DND-41 (cell line): Measurements from ENCODE around the gene PREX1.

Experiments used
- ATAC-seq: fragments of 200-7000 bp; cut with Tn5 transposase; 3 replicates; pipeline ENCODE4 v1.9.1; 2021; ENCODE audit warnings: low read depth; ENCODE audit not compliant: insufficient read depth
- DNase-seq: peaks from one replicate; pipeline ENCODE4 v3.0.0-alpha.2; 2020
- H2AFZ ChIP-seq: 2 replicates; pipeline ENCODE4 v1.6.0; 2012; ENCODE audit warnings: low read depth, low read length
- H3K27ac ChIP-seq: 2 replicates; pipeline ENCODE4 v1.5.1; 2012; ENCODE audit warnings: low read length, inconsistent platforms
- H3K27me3 ChIP-seq: fragments of 200-600 bp; sonication (generic); 2 replicates; pipeline ENCODE4 v1.6.0; 2012; ENCODE audit warnings: low read length, mild to moderate bottlenecking, inconsistent platforms; ENCODE audit not compliant: insufficient read depth, poor library complexity
- H3K36me3 ChIP-seq: 2 replicates; pipeline ENCODE4 v1.5.1; 2012; ENCODE audit warnings: low read length, inconsistent platforms; ENCODE audit not compliant: insufficient read depth
- H3K4me1 ChIP-seq: 2 replicates; pipeline ENCODE4 v1.5.1; 2012; ENCODE audit warnings: mild to moderate bottlenecking, low read length; ENCODE audit not compliant: insufficient read depth
- H3K4me2 ChIP-seq: 2 replicates; pipeline ENCODE4 v1.6.0; 2012; ENCODE audit warnings: mild to moderate bottlenecking, moderate library complexity, low read length, inconsistent platforms; ENCODE audit not compliant: insufficient read depth
- H3K4me3 ChIP-seq, 2 experiments: fragments of 200-600 bp in 1 of 2; shearing (Covaris generic) in 1 of 2; 2 replicates each; pipeline ENCODE4 v1.5.1; 2012 to 2016; ENCODE audit warnings: inconsistent platforms in 2 of 2, low read length in 2 of 2, mild to moderate bottlenecking in 2 of 2, low read depth in 1 of 2, moderate library complexity in 1 of 2
- H3K79me2 ChIP-seq: 2 replicates; pipeline ENCODE4 v1.6.0; 2012; ENCODE audit warnings: low read length, inconsistent platforms; ENCODE audit not compliant: insufficient read depth
- H3K9ac ChIP-seq: 2 replicates; pipeline ENCODE4 v1.6.0; 2012; ENCODE audit warnings: low read depth, mild to moderate bottlenecking, inconsistent platforms, low read length, moderate library complexity
- H3K9me3 ChIP-seq: 2 replicates; pipeline ENCODE4 v1.5.1; 2012; ENCODE audit warnings: low read length, moderate library complexity, mild to moderate bottlenecking, inconsistent platforms; ENCODE audit not compliant: insufficient read depth, severe bottlenecking
- H4K20me1 ChIP-seq: 2 replicates; pipeline ENCODE4 v1.6.0; 2012; ENCODE audit warnings: low read length; ENCODE audit not compliant: insufficient read depth
- CTCF ChIP-seq: IDR thresholded peaks from 2 replicates; pipeline ENCODE4 v1.5.1; 2012; ENCODE audit warnings: borderline replicate concordance, low read length, moderate library complexity, mild to moderate bottlenecking; ENCODE audit not compliant: poor library complexity, severe bottlenecking; ENCODE audit errors: extremely low read depth
- EZH2 ChIP-seq: IDR thresholded peaks from 3 replicates; pipeline ENCODE4 v1.6.1; 2012; ENCODE audit warnings: borderline replicate concordance, low read depth, mild to moderate bottlenecking, moderate library complexity, low read length, inconsistent platforms; ENCODE audit not compliant: severe bottlenecking

Gene PREX1

GRCh38 chr20:48651960-48652359 is 175.8 kb downstream of the PREX1 start:
- no peak for TF ChIP-seq CTCF
- no peak for TF ChIP-seq EZH2
- no peaks in the 10 kb centered on the region for H4K20me1 ChIP-seq
- H3K27me3 ChIP-seq: no peaks in the 10 kb centered on the region
- no peak overlapping the region for H2AFZ ChIP-seq
- no peaks in the 10 kb centered on the region for H3K4me1 ChIP-seq
- no peak for DNase-seq
- H3K9ac ChIP-seq: no peak overlapping the region
- no peaks in the 10 kb centered on the region for H3K79me2 ChIP-seq
- no peaks in the 10 kb centered on the region for H3K36me3 ChIP-seq
- no peak for ATAC-seq
- no peak overlapping the region for H3K4me3 ChIP-seq
- H3K27ac ChIP-seq: no peak overlapping the region
- H3K9me3 ChIP-seq: no peaks in the 10 kb centered on the region
- no peak overlapping the region for H3K4me2 ChIP-seq

GRCh38 chr20:48651271-48651670 is 176.5 kb downstream of the PREX1 start:
- Histone ChIP-seq H3K9me3 (no peaks in the 10 kb centered on the region), H3K4me3 (no peak overlapping the region), H3K4me2 (no peak overlapping the region), H3K9ac (no peak overlapping the region), H2AFZ (no peak overlapping the region), H4K20me1 (no peaks in the 10 kb centered on the region), H3K27ac (no peak overlapping the region), H3K36me3 (no peaks in the 10 kb centered on the region), H3K27me3 (no peaks in the 10 kb centered on the region), H3K4me1 (no peaks in the 10 kb centered on the region), H3K79me2 (no peaks in the 10 kb centered on the region)
- DNase-seq (no peak), ATAC-seq (no peak)
- no peak for TF ChIP-seq CTCF
- no peak for TF ChIP-seq EZH2

DNA sequence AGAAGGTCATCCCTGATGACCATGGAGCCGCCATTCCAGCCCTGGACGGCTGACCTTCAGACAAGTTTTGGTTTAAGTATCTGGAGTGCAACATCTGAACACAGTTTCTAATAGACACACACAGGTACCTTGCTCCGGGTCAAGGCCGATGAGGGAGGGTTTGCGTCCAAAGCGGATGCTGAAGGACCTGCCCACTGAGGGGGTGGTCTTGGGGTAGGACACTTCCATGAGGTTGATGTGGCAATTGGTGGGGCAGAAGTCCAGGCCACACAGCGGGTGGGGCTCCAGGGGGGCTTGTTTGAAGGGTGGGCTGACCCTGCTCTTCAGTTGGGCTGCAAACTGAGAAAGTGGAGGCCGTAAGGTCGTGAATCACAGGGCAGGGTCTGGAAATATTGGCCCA is 177.9 kb downstream of the PREX1 start:
- TF ChIP-seq EZH2 (no peak), CTCF (no peak)
- no peak overlapping the region for H3K4me3 ChIP-seq
- H3K27ac ChIP-seq: no peak overlapping the region
- H4K20me1 ChIP-seq: 0 out of 2 replicates have a peak, but pooled peaks cover 3% of the 10 kb centered on the region
- DNase-seq (no peak), ATAC-seq (no peak)
- no peaks in the 10 kb centered on the region for H3K4me1 ChIP-seq
- H3K4me2 ChIP-seq: no peak overlapping the region
- no peak overlapping the region for H3K9ac ChIP-seq
- no peaks in the 10 kb centered on the region for H3K79me2 ChIP-seq
- H3K9me3 ChIP-seq: no peaks in the 10 kb centered on the region
- H3K27me3 ChIP-seq: no peaks in the 10 kb centered on the region
- no peak overlapping the region for H2AFZ ChIP-seq
- no peaks in the 10 kb centered on the region for H3K36me3 ChIP-seq

DNA sequence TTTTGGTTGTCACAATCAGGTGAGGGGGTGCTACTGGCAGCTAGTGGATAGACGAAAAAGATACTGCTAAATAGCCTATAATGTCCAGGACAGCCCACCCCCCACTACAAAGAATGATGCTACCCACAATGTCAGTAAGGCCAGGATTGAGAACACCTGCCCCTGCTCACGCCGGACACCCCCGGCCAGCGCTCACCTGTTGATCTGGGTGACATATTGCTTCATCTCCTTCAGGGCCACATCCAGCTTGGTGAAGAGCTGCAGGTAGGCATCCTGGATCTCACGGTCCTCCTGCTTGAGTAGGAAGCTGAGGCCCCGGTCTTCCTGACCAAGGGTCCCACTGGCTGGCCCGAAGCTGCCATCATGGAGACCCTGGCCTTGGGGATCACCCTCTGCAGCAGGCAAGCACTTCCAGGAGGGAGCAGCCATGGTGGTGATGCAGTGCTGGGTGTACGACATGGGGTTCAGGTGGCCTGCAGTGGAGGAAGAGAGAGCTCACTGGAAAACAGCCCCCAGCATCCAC is 178.6 kb downstream of the PREX1 start:
- Histone ChIP-seq H3K4me2 (no peak overlapping the region), H4K20me1 (0 out of 2 replicates have a peak, but pooled peaks cover 3% of the 10 kb centered on the region), H2AFZ (no peak overlapping the region), H3K4me1 (no peaks in the 10 kb centered on the region), H3K27ac (no peak overlapping the region), H3K4me3 (no peak overlapping the region), H3K9me3 (no peaks in the 10 kb centered on the region), H3K9ac (no peak overlapping the region), H3K79me2 (no peaks in the 10 kb centered on the region), H3K36me3 (no peaks in the 10 kb centered on the region), H3K27me3 (no peaks in the 10 kb centered on the region)
- DNase-seq: no peak
- TF ChIP-seq CTCF: no peak
- no peak for TF ChIP-seq EZH2
- no peak for ATAC-seq
